Fibroblast of lung (primary cell): ENCODE data around the gene FAH. TPM values are rescaled to one million over a fixed set of nuclear protein-coding genes. Genes with fewer than 3 reads are reported as not detected.

Experiments
- DNase-seq, 2 donors: peaks; one replicate each; pipeline versions ENCODE4 v3.0.0 to v3.0.0-alpha.2; 2010; ENCODE audit warnings: low read depth in 2 of 2
- H2AFZ ChIP-seq: 2 replicates; pipeline ENCODE4 v1.5.1; 2012; ENCODE audit warnings: low read length, control low read depth, inconsistent platforms
- H3K27ac ChIP-seq: 2 replicates; pipeline ENCODE4 v1.5.1; 2011; ENCODE audit warnings: low read length, control low read depth; ENCODE audit not compliant: insufficient read depth
- H3K27me3 ChIP-seq: 2 replicates; pipeline ENCODE4 v1.5.1; 2011; ENCODE audit warnings: mild to moderate bottlenecking, low read length; ENCODE audit not compliant: control insufficient read depth, insufficient read depth
- H3K36me3 ChIP-seq: 2 replicates; pipeline ENCODE4 v1.5.1; 2011; ENCODE audit warnings: low read length; ENCODE audit not compliant: control insufficient read depth, insufficient read depth
- H3K4me1 ChIP-seq: 2 replicates; pipeline ENCODE4 v1.5.1; 2011; ENCODE audit warnings: low read length; ENCODE audit not compliant: control insufficient read depth, insufficient read depth; ENCODE audit errors: extremely low read depth
- H3K4me2 ChIP-seq: 2 replicates; pipeline ENCODE4 v1.5.1; 2011; ENCODE audit warnings: low read length, control low read depth; ENCODE audit not compliant: insufficient read depth; ENCODE audit errors: extremely low read depth
- H3K4me3 ChIP-seq, 4 experiments: fragments of 200-600 bp in 1 of 4; sonication (generic) in 1 of 4; replicated peaks in 1 of 4; 2 replicates each; pipeline ENCODE4 v1.5.1; 2011 to 2016; ENCODE audit warnings: low read length in 4 of 4, low read depth in 3 of 4, mild to moderate bottlenecking in 3 of 4, control low read depth in 2 of 4, inconsistent platforms in 1 of 4, mixed read lengths in 1 of 4; ENCODE audit not compliant: insufficient read depth in 1 of 4; ENCODE audit errors: control extremely low read depth in 1 of 4
- H3K79me2 ChIP-seq: 2 replicates; pipeline ENCODE4 v1.5.1; 2012; ENCODE audit warnings: mild to moderate bottlenecking, low read length, inconsistent platforms; ENCODE audit not compliant: control insufficient read depth, insufficient read depth
- H3K9ac ChIP-seq: 2 replicates; pipeline ENCODE4 v1.5.1; 2011; ENCODE audit warnings: mild to moderate bottlenecking, low read length, control low read depth; ENCODE audit not compliant: insufficient read depth
- H3K9me3 ChIP-seq: 2 replicates; pipeline ENCODE4 v1.5.1; 2012; ENCODE audit warnings: low read depth, low read length; ENCODE audit not compliant: control insufficient read depth, insufficient read depth
- H4K20me1 ChIP-seq: 2 replicates; pipeline ENCODE4 v1.5.1; 2011; ENCODE audit warnings: low read length; ENCODE audit not compliant: control insufficient read depth, insufficient read depth; ENCODE audit errors: extremely low read depth
- EZH2 ChIP-seq: IDR thresholded peaks from 2 replicates; pipeline ENCODE4 v1.5.1; 2012; ENCODE audit warnings: low read length, control low read depth, mild to moderate bottlenecking; ENCODE audit errors: missing control alignments
- polyA plus RNA-seq, 2 donors: library from polyadenylated mRNA; depleted of rRNA in 1 of 2; stranded (reverse) in 1 of 2; unstranded in 1 of 2; fragments of >200 nt; gene quantifications; 2 replicates each; pipeline ENCODE4 v1.2.1, GENCODE V29; 2011 to 2012; ENCODE audit warnings: missing spikeins in 1 of 2
- total RNA-seq: library from RNA; depleted of rRNA; stranded (reverse); fragments of >200 nt; gene quantifications from 2 replicates; pipeline ENCODE4 v1.2.1, GENCODE V29; 2014
- TF ChIP-seq, protein P1 (sequence below), 2 donors: IDR thresholded peaks in 1 of 2; conservative IDR thresholded peaks in 1 of 2; 1 replicate in 1 of 2; 2 replicates in 1 of 2; pipeline ENCODE4 v1.5.1; 2011 to 2012; ENCODE audit warnings: low read length in 2 of 2, control low read depth in 1 of 2, inconsistent platforms in 1 of 2, low read depth in 1 of 2, mild to moderate bottlenecking in 1 of 2

Gene FAH
- total and polyA plus RNA-seq, 2 donors (not counting 1 experiment from before 2014, with no cell fraction given), result 24.4 to 58.6 TPM

GRCh38 chr15:80234883-80235282, 82.1 kb downstream of the FAH start:
- Histone ChIP-seq H4K20me1 (no peaks in the 10 kb centered on the region), H3K4me3 (no peak overlapping the region), H3K4me1 (no peaks in the 10 kb centered on the region), H3K9ac (no peak overlapping the region), H2AFZ (no peak overlapping the region), H3K4me2 (no peak overlapping the region), H3K79me2 (no peaks in the 10 kb centered on the region), H3K36me3 (no peaks in the 10 kb centered on the region), H3K27me3 (no peaks in the 10 kb centered on the region), H3K9me3 (no peaks in the 10 kb centered on the region), H3K27ac (no peak overlapping the region)
- TF ChIP-seq, protein P1, sequence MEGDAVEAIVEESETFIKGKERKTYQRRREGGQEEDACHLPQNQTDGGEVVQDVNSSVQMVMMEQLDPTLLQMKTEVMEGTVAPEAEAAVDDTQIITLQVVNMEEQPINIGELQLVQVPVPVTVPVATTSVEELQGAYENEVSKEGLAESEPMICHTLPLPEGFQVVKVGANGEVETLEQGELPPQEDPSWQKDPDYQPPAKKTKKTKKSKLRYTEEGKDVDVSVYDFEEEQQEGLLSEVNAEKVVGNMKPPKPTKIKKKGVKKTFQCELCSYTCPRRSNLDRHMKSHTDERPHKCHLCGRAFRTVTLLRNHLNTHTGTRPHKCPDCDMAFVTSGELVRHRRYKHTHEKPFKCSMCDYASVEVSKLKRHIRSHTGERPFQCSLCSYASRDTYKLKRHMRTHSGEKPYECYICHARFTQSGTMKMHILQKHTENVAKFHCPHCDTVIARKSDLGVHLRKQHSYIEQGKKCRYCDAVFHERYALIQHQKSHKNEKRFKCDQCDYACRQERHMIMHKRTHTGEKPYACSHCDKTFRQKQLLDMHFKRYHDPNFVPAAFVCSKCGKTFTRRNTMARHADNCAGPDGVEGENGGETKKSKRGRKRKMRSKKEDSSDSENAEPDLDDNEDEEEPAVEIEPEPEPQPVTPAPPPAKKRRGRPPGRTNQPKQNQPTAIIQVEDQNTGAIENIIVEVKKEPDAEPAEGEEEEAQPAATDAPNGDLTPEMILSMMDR (conservative IDR thresholded peaks at IDR 0.05 in 1 of 2, IDR thresholded peaks at IDR 0.05 in 1 of 2; ENCODE audit: low read depth in 1 of 2, low read length in 2 of 2), result peak; percentile 33 to 51
- no peak for TF ChIP-seq EZH2
- DNase-seq, result peak; percentile 10 to 32

Other genes starting within 250 kb of the FAH start
- gene BCL2A1, start 181.8 kb upstream of the FAH start, total RNA-seq, result 5.9 and 8.9 TPM in 2 replicates
- gene BCL2A1, start 181.8 kb upstream of the FAH start, polyA plus RNA-seq, result 0.31 and 2.6 TPM in 2 replicates
- gene ZFAND6, start 93.3 kb upstream of the FAH start, total RNA-seq, result 160 and 325 TPM in 2 replicates
- 125 and 126 TPM in 2 replicates for gene ZFAND6, start 93.3 kb upstream of the FAH start, polyA plus RNA-seq
- under 0.01 TPM in 2 replicates for gene CTXND1, start 99.2 kb downstream of the FAH start, total RNA-seq
- gene CTXND1, start 99.2 kb downstream of the FAH start, polyA plus RNA-seq, result 0.01 and 0.02 TPM in 2 replicates